ENCODE results near the gene ZNF750. TPM values are rescaled to one million over a fixed set of nuclear protein-coding genes. Genes with fewer than 3 reads are reported as not detected.

Gene ZNF750
- total and polyA plus RNA-seq, 2 of the 13 experiments (the other 11 are each of a cell fraction or from before 2014, with no cell fraction given) = not detected

DNA sequence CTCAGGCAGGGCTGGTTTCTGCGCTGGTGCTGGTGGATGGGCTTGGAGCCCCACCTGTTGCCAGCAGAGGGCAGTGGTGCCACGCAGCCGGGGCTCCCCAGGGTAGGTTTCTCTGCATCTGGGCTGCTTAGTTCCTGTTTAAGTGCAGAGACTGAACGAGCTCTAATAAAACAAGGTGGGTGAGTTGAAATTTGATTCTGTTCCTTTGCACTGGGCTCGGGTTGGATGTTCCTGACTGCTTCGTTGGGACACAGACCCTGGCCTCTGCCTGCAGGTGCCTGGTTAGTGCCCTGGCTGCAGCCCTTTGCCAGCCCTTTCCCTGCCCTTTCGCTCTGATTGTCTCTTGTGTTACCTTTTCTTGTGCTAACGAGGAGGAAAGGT, 57.9 kb downstream of the ZNF750 start (continued):
- TF ChIP-seq, protein P1, sequence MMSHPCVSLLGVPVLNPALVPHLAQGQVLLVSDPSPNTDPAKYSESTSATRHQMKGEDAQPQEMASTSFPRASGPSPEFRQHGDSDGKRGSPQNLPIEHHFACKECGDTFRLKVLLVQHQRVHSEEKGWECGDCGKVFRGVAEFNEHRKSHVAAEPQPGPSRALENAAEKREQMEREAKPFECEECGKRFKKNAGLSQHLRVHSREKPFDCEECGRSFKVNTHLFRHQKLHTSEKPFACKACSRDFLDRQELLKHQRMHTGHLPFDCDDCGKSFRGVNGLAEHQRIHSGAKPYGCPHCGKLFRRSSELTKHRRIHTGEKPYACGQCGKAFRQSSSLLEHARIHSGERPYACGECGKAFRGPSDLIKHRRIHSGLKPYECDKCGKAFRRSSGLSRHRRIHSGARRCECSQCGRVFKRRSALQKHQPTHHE (CRISPR knock-in tag; IDR thresholded peaks at IDR 0.05; ENCODE audit: borderline replicate concordance) = no peak
- no peak for TF ChIP-seq RBM22 (optimal IDR thresholded peaks at IDR 0.05; ENCODE audit: low read length)
- TF ChIP-seq, protein P2, sequence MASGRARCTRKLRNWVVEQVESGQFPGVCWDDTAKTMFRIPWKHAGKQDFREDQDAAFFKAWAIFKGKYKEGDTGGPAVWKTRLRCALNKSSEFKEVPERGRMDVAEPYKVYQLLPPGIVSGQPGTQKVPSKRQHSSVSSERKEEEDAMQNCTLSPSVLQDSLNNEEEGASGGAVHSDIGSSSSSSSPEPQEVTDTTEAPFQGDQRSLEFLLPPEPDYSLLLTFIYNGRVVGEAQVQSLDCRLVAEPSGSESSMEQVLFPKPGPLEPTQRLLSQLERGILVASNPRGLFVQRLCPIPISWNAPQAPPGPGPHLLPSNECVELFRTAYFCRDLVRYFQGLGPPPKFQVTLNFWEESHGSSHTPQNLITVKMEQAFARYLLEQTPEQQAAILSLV (CRISPR knock-in tag; IDR thresholded peaks at IDR 0.05; ENCODE audit: borderline replicate concordance) = 0 out of 2 replicates have a peak, but pooled peaks have one; percentile 37
- no peak for TF ChIP-seq HES4 (CRISPR knock-in tag; IDR thresholded peaks at IDR 0.05; ENCODE audit: borderline replicate concordance)
- TF ChIP-seq, protein P3, sequence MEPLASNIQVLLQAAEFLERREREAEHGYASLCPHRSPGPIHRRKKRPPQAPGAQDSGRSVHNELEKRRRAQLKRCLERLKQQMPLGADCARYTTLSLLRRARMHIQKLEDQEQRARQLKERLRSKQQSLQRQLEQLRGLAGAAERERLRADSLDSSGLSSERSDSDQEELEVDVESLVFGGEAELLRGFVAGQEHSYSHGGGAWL (CRISPR knock-in tag; IDR thresholded peaks at IDR 0.05) = no peak
- TF ChIP-seq ZNF501 (CRISPR knock-in tag; IDR thresholded peaks at IDR 0.05) = 0 out of 2 replicates have a peak, but pooled peaks have one; percentile 53
- 0 out of 2 replicates have a peak, but pooled peaks have one; percentile 48 for TF ChIP-seq REPIN1 (CRISPR knock-in tag; IDR thresholded peaks at IDR 0.05; ENCODE audit: borderline replicate concordance, low read depth)
- no peak for TF ChIP-seq ZNF33B (CRISPR knock-in tag; IDR thresholded peaks at IDR 0.05)
- TF ChIP-seq, protein P4, sequence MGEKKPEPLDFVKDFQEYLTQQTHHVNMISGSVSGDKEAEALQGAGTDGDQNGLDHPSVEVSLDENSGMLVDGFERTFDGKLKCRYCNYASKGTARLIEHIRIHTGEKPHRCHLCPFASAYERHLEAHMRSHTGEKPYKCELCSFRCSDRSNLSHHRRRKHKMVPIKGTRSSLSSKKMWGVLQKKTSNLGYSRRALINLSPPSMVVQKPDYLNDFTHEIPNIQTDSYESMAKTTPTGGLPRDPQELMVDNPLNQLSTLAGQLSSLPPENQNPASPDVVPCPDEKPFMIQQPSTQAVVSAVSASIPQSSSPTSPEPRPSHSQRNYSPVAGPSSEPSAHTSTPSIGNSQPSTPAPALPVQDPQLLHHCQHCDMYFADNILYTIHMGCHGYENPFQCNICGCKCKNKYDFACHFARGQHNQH (CRISPR knock-in tag; IDR thresholded peaks at IDR 0.05) = peak; percentile 53; the same call in 1 of the 2 replicates
- no peak for TF ChIP-seq RFXANK (CRISPR knock-in tag; IDR thresholded peaks at IDR 0.05)
- TF ChIP-seq, protein P5, sequence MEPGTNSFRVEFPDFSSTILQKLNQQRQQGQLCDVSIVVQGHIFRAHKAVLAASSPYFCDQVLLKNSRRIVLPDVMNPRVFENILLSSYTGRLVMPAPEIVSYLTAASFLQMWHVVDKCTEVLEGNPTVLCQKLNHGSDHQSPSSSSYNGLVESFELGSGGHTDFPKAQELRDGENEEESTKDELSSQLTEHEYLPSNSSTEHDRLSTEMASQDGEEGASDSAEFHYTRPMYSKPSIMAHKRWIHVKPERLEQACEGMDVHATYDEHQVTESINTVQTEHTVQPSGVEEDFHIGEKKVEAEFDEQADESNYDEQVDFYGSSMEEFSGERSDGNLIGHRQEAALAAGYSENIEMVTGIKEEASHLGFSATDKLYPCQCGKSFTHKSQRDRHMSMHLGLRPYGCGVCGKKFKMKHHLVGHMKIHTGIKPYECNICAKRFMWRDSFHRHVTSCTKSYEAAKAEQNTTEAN (CRISPR knock-in tag; conservative IDR thresholded peaks at IDR 0.05) = no peak
- peak; percentile 23 for TF ChIP-seq YY1 (IDR thresholded peaks at IDR 0.05; ENCODE audit: insufficient read depth, insufficient replicate concordance, low read depth, low read length)
- no peak for TF ChIP-seq ARNTL (CRISPR knock-in tag; IDR thresholded peaks at IDR 0.05)
- no peak for TF ChIP-seq ZFP36L1 (CRISPR knock-in tag; IDR thresholded peaks at IDR 0.05)
- TF ChIP-seq PHF5A (CRISPR knock-in tag; IDR thresholded peaks at IDR 0.05; ENCODE audit: low read depth, unreplicated experiment) = no peak
